NCI-H187 (cell line): Measurements from ENCODE around the gene ZMYM1.
"Not testable (repeated sequence)": the region's sequence is repeated elsewhere in the genome, so short reads cannot be mapped to it uniquely, and the experiment has no call there.

Experiments used
- DNase-seq, 2 experiments: peaks; one replicate each; lab custom pipeline; 2025; lab: John Stamatoyannopoulos, UW

The ZMYM1 gene

GRCh38 chr1:35076426-35076825 is 2.8 kb upstream of the ZMYM1 start:
- not testable (repeated sequence) for DNase-seq

GRCh38 chr1:35080171-35080854 is 1.1 kb downstream of the ZMYM1 start:
- no peak for DNase-seq

- DNase-seq: no peak
These were observed 6.2 kb downstream of the ZMYM1 start for GRCh38 chr1:35085421-35085820.

- DNase-seq: no peak
These were observed 18.0 kb downstream of the ZMYM1 start for GRCh38 chr1:35097224-35097623.

- no peak for DNase-seq
These were observed 31.9 kb downstream of the ZMYM1 start for GRCh38 chr1:35111106-35111505.

- DNase-seq: no peak
These were observed 33.5 kb downstream of the ZMYM1 start for GRCh38 chr1:35112668-35113067.

GRCh38 chr1:35115459-35116383 is 36.5 kb downstream of the ZMYM1 start:
- DNase-seq: no peak

- DNase-seq: no peak
These were observed 41.4 kb downstream of the ZMYM1 start for GRCh38 chr1:35120458-35121133.

- DNase-seq: no peak
These were observed 43.1 kb downstream of the ZMYM1 start for GRCh38 chr1:35122311-35122710.

- DNase-seq: no peak
These were observed 47.4 kb downstream of the ZMYM1 start for GRCh38 chr1:35126546-35126945.

- no peak for DNase-seq
These were observed 49.9 kb downstream of the ZMYM1 start for GRCh38 chr1:35129080-35129479.

GRCh38 chr1:35136780-35137179 is 57.6 kb downstream of the ZMYM1 start:
- DNase-seq: no peak

- not testable (repeated sequence) for DNase-seq
These were observed 58.4 kb downstream of the ZMYM1 start for GRCh38 chr1:35137590-35137989.

GRCh38 chr1:35142294-35142693 is 63.1 kb downstream of the ZMYM1 start:
- DNase-seq: not testable (repeated sequence)

GRCh38 chr1:35142728-35143127 is 63.5 kb downstream of the ZMYM1 start:
- DNase-seq: not testable (repeated sequence)

- DNase-seq: no peak
These were observed 64.7 kb downstream of the ZMYM1 start for GRCh38 chr1:35143737-35144508.

- not testable (repeated sequence) for DNase-seq
These were observed 66.8 kb downstream of the ZMYM1 start for GRCh38 chr1:35145892-35146549.

- DNase-seq: no peak
These were observed 72.0 kb downstream of the ZMYM1 start for GRCh38 chr1:35151220-35151619.

- DNase-seq: no peak
These were observed 85.7 kb downstream of the ZMYM1 start for GRCh38 chr1:35164893-35165292.
